HG02759 (cell line): ENCODE measurements around the gene DNAJC5.
"Not testable (repeated sequence)": the region's sequence is repeated elsewhere in the genome, so short reads cannot be mapped to it uniquely, and the experiment has no call there.

Experiments
- ATAC-seq: cut with Tn5 transposase; IDR thresholded peaks from one replicate; pipeline ENCODE4 v1.9.1; 2021; ENCODE audit warnings: mild to moderate bottlenecking, moderate library complexity; ENCODE audit not compliant: unreplicated experiment

DNAJC5 gene

GRCh38 chr20:63903796-63904561, 9.1 kb downstream of the DNAJC5 start:
- ATAC-seq: no peak

DNA sequence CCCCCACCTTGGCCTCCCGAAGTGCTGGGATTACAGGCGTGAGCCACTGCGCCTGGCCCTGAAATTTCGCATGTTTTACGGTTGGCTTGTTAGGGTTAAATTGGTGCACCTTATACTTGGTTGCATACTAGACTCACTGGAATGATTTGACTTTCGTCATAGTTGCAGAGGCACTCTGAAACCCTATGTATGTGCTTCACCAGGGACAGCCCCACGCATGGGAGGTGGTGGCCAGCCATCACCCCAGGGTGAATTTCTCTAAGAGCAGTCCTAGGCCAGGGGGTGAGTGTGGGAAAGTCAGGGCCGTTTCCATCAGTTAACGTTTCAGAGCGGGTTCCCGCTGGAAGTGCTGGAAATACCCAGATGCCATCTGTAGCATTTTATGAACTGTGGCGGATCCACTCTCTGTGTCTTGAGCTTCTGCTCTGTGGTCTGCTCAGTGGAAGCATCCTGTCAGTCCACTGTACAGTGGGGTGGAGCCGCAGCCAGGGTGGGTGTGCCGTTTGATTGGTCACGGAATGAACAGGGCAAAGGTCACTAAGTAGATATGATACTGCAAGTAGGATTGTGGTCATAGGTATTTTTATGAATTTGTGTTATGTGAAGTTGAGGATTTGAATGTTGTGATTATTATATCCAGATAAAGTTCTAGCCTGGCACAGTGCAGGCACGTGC, 13.2 kb downstream of the DNAJC5 start:
- no peak for ATAC-seq

DNA sequence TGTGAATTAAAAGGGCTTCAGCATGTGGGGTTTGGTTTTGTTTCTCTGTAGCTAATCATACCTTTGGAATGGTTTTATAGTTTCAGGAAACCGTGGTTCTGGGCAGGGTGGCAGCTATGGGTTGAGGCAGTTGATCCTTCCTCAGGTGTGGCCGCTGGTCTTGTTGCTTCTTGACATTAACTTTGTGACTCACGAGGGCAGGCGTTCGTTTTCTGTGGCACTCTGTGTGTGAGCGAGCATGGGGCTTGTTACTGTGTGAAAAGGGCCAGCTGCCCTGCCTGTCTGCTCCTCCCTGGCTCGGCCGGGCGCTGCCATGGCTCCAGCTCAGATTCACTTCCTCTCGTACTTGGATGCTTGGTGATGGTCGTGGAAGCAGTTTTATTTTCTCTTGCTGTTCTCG, 16.2 kb downstream of the DNAJC5 start:
- ATAC-seq: no peak

GRCh38 chr20:63913768-63914167, 18.8 kb downstream of the DNAJC5 start:
- no peak for ATAC-seq

GRCh38 chr20:63915471-63915870, 20.5 kb downstream of the DNAJC5 start:
- no peak for ATAC-seq

- ATAC-seq: not testable (repeated sequence)
Observed at GRCh38 chr20:63916371-63916939, 21.5 kb downstream of the DNAJC5 start.

- ATAC-seq: no peak
Observed at GRCh38 chr20:63917811-63918210, 22.9 kb downstream of the DNAJC5 start.

DNA sequence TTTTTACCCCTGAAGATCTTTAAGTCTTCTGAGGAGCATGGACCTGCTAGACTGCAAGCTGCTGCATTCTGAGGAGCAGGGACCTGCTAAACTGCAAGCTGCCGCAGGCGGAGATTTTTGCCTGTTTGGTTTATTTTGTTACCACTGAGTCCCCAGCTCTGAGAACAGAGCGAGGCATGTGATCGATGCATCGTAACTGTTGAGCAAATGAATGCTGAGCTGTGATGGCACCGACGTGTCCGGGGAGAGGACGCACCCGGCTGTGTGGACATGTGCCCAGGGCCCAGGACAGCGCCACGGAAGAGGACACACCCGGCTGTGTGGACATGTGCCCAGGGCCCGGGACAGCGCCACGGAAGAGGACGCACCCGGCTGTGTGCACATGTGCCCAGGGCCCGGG, 24.2 kb downstream of the DNAJC5 start:
- no peak for ATAC-seq

- ATAC-seq: no peak
Observed at GRCh38 chr20:63920226-63920625, 25.3 kb downstream of the DNAJC5 start.

DNA sequence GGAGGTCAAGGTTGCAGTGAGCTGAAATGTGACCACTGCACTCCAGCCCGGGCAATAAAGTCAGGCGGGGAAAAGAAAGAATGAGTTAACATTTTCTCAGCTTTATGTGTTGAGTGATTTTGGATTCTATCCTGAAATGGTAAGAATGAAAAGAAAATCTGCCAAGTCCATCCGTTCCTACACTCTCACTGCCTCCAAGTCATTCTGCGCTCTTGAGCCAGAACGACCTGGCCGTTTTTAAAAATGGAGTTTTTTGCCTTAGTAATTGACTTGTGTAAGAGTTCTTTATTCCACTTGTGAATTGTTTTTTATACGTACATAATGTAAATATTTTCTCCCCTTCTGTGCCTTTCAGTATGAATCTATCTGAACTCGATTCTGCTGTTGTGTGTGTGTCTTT, 28.7 kb downstream of the DNAJC5 start:
- no peak for ATAC-seq

GRCh38 chr20:63924241-63924640, 29.3 kb downstream of the DNAJC5 start:
- no peak for ATAC-seq

GRCh38 chr20:63926298-63926697, 31.4 kb downstream of the DNAJC5 start:
- ATAC-seq: no peak

DNA sequence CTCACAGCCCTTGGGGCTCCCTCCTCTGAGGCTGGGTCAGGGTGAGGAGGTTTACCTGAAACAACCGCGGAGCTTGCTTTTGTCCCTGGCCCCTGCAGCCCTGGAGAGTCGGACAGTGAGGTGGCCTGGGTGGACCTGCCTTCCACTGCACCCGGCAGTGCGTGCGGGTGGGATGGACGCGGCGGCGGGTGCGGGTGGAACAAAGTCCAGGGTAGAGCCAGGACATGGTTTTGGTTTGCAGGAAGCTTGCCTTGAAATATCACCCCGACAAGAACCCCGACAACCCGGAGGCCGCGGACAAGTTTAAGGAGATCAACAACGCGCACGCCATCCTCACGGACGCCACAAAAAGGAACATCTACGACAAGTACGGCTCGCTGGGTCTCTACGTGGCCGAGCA, 34.1 kb downstream of the DNAJC5 start:
- ATAC-seq: no peak

DNA sequence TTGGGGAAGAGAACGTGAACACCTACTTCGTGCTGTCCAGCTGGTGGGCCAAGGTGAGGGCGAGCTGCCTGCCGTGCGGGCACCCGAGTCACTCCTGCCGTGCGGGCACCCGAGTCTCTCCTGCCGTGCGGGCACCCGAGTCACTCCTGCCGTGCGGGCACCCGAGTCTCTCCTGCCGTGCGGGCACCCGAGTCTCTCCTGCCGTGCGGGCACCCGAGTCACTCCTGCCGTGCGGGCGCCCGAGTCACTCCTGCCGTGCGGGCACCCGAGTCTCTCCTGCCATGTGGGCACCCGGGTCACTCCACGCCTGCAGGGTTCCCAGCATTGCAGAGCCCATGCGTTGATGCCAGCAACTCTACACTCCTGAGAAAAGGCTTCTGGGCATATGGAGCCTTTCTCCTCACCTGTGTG, 34.6 kb downstream of the DNAJC5 start:
- not testable (repeated sequence) for ATAC-seq

DNA sequence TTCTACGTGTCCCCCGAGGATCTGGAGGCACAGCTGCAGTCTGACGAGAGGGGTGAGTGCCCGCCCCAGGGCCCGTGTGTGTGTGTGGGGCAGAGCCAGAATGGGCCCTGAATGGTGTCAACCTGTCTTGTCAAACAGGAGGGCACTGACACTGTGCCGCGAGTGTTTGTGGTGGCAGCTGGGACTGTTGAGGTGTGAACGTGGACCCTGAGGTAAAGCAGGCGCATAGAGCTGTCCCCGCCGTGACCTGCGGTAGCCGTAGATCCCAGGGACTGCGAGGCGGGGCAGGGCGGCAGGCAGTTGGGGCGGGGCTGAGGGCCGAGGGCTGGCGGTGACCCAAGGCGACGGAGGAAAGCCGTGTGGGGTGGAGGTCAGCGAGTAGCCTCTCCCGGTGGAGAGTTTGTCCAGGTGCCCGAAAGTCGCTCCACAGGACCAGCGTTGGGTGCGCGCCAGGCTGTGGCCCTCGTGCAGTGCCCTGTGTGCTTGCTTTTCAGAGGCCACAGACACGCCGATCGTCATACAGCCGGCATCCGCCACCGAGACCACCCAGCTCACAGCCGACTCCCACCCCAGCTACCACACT, 36.1 kb downstream of the DNAJC5 start:
- no peak for ATAC-seq

DNA sequence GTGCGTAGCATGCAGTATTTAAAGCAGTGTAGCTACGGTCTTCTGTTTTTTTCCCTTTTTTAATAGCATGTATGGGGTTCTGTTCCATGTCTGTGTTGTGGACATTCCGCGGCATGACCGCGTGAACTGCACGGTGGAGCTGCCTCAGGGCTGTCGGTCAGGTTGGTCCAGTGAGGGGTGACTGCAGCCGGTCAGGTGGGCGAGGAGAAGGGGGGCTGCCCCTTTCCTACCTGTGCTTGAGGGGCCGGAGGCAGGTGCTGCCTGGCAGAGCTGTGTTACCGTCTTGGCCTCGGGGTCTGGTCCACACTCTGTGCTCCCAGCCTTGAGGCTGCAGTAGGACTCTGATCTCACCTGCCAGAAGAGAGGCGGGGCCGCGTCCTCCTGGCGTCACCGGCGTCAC, 36.8 kb downstream of the DNAJC5 start:
- ATAC-seq: no peak

DNA sequence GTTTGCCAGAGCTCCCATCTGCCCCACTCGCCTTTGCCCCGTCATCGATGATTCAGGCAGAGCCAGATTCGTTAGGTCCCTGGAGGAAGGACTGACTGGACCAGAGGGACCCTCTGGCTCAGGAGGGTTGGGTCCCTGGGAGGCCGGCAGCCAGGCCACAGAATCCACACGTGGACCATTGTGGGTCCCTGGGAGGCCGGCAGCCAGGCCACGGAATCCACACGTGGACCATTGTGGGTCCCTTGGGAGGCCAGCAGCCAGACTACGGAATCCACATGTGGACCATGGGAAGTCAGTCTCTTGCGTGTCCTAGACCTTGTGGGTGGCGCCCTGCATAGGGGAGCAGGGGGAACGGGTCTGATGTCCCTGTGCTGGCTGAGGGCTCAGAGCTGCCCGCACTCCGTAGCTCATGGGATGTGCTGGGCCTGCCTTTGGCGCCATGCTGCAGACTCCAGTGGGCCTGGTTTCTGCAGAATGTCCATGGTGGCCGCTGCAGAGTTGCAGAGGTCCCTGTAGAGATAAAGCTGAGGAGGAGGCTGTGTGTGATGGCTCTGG, 37.8 kb downstream of the DNAJC5 start:
- ATAC-seq: no peak

GRCh38 chr20:63933646-63934045, 38.7 kb downstream of the DNAJC5 start:
- no peak for ATAC-seq

- no peak for ATAC-seq
Observed at GRCh38 chr20:63934271-63935068, 39.5 kb downstream of the DNAJC5 start.

DNA sequence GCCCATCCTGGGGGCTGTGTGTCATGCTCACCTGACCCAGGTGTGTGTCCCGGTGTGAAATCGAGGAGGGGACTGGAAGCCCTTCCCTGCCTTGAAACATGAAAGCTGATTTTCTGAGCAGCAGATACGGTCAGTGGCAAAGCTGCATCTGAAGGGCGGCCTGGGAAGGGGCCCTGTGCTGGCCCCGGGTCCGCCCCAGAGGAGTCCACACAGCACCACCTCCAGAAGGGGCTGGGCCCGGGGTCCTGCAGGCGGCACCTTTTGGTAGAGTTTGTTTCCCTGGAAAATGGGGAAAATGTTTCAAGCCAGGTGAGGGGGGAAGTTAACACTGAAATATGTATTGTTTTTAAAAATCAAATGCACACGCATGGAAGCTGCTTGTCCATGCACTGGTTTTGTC, 40.5 kb downstream of the DNAJC5 start:
- no peak for ATAC-seq

GRCh38 chr20:63937596-63937995, 42.7 kb downstream of the DNAJC5 start:
- ATAC-seq: no peak
